Adrenal gland (tissue), 5 donors: Measurements from ENCODE around the gene PSMD5.

Experiments
- CTCF ChIP-seq, 6 experiments: fragments of 450-650 bp in 4 of 6; fragments of 200-600 bp in 2 of 6; sonication (generic) in 1 of 6; IDR thresholded peaks; 1 replicate in 5 of 6; 2 replicates in 1 of 6; pipeline versions ENCODE4 v1.5.1 to v1.8.0; 2016 to 2021; ENCODE audit warnings: antibody characterized with exemption in 6 of 6, mild to moderate bottlenecking in 2 of 6, moderate library complexity in 1 of 6
- POLR2A ChIP-seq, 2 donors: fragments of 450-650 bp; IDR thresholded peaks; one replicate each; pipeline ENCODE4 v1.6.1; 2017; ENCODE audit warnings: antibody characterized with exemption in 2 of 2, mild to moderate bottlenecking in 2 of 2, moderate library complexity in 1 of 2
- donor health status: DM: no; HTN: no; CAD: no.

DNA sequence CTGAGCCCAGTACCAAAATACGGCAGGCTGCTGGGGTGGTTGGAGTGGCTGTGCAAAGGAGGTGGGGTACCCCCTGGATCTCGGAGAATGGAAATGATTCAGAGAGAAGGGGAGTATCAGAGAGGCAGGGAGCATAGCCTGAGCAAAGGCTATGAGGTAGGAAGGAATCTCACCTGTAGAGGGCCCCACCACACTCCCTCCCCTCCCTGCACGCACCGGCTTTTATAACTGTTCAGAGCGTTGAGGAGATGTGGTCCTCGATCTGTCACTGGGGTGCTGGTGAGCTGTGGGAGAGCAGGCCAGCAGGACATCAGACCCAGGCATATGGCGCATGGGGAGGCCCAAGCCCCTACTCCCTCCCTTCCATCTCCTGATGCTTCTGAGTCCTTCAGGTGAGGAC lies 21.1 kb upstream of the PSMD5 start:
- TF ChIP-seq CTCF (IDR thresholded peaks at IDR 0.05) (no peak), POLR2A (IDR thresholded peaks at IDR 0.05) (no peak)
